Lower lobe of right lung (tissue), 2 donors: ENCODE results near the gene HLA-DMB. TPM values are rescaled to one million over a fixed set of nuclear protein-coding genes. Genes with fewer than 3 reads are reported as not detected.
A peak's percentile ranks its signal among the peaks of the same experiment; 100 is the strongest.

ENCODE experiments used
- ATAC-seq, 2 donors: fragments of 200-7000 bp; cut with Tn5 transposase; one replicate each; pipeline ENCODE4 v1.9.1; 2020 to 2022; ENCODE audit warnings: mild to moderate bottlenecking in 2 of 2, moderate library complexity in 2 of 2
- DNase-seq: peaks from one replicate; pipeline ENCODE4 v3.0.0-alpha.2; 2020
- H3K27ac ChIP-seq: fragments of 200-600 bp; one replicate; pipeline ENCODE4 v1.8.0; 2022
- H3K27me3 ChIP-seq: fragments of 200-600 bp; one replicate; pipeline ENCODE4 v1.8.0; 2022; ENCODE audit warnings: low read depth
- H3K36me3 ChIP-seq: fragments of 200-600 bp; one replicate; pipeline ENCODE4 v1.8.0; 2022; ENCODE audit warnings: mild to moderate bottlenecking
- H3K4me1 ChIP-seq: fragments of 200-600 bp; one replicate; pipeline ENCODE4 v1.8.0; 2022
- H3K4me3 ChIP-seq: fragments of 200-600 bp; one replicate; pipeline ENCODE4 v1.8.0; 2022; ENCODE audit warnings: mild to moderate bottlenecking
- H3K9me3 ChIP-seq: fragments of 200-600 bp; one replicate; pipeline ENCODE4 v1.8.0; 2022
- CTCF ChIP-seq: fragments of 200-600 bp; IDR thresholded peaks from one replicate; pipeline ENCODE4 v1.8.0; 2022; ENCODE audit warnings: antibody characterized with exemption, mild to moderate bottlenecking
- intact Hi-C: fragments of 100-400 bp; cut with DNase I; formaldehyde crosslinking; loops from one replicate; pipeline ENCODE4 v1.11.0; 2022
- total RNA-seq: library from RNA; stranded (reverse); fragmentation: NEBNext Ultra II Directional; extraction: Animal tissue kit (Norgen Biotek cat#: 25700); gene quantifications from one replicate; pipeline ENCODE4 v1.2.1, GENCODE V29; 2021
- donor health status: DM: no; HTN: yes; CAD: no; lungs with severe emphysema.

Gene HLA-DMB
- total RNA-seq, 1 donor from 2014 or later, result 208 TPM

- intact Hi-C loops, result no loop called here
- Histone ChIP-seq H3K4me1 (no peaks in the 10 kb centered on the region), H3K9me3 (no peaks in the 10 kb centered on the region), H3K27ac (no peak overlapping the region), H3K4me3 (no peak overlapping the region), H3K36me3 (no peaks in the 10 kb centered on the region), H3K27me3 (no peaks in the 10 kb centered on the region)
- TF ChIP-seq CTCF, result no peak
- DNase-seq (no peak), ATAC-seq (no peak)
Observed at GRCh38 chr6:32908897-32909296, 31.9 kb downstream of the HLA-DMB start.

GRCh38 chr6:32906539-32906938 is 34.3 kb downstream of the HLA-DMB start:
- intact Hi-C loops, result no loop called here
- Histone ChIP-seq H3K9me3 (no peaks in the 10 kb centered on the region), H3K27ac (no peak overlapping the region), H3K4me1 (no peaks in the 10 kb centered on the region), H3K36me3 (peaks cover 3% of the 10 kb centered on the region), H3K27me3 (no peaks in the 10 kb centered on the region), H3K4me3 (no peak overlapping the region)
- ATAC-seq (no peak), DNase-seq (no peak)
- TF ChIP-seq CTCF, result no peak

GRCh38 chr6:32905078-32905477 is 35.8 kb downstream of the HLA-DMB start:
- ATAC-seq, result peak in 1 of 2 donors; percentile 68
- Histone ChIP-seq H3K27me3 (no peaks in the 10 kb centered on the region), H3K4me3 (no peak overlapping the region), H3K4me1 (no peaks in the 10 kb centered on the region), H3K27ac (no peak overlapping the region), H3K36me3 (peaks cover 8% of the 10 kb centered on the region), H3K9me3 (no peaks in the 10 kb centered on the region)
- TF ChIP-seq CTCF, result no peak
- no peak for DNase-seq
- intact Hi-C loops, result no loop called here

- intact Hi-C loops, result no loop called here
Observed at GRCh38 chr6:32903952-32904351, 36.9 kb downstream of the HLA-DMB start.

DNA sequence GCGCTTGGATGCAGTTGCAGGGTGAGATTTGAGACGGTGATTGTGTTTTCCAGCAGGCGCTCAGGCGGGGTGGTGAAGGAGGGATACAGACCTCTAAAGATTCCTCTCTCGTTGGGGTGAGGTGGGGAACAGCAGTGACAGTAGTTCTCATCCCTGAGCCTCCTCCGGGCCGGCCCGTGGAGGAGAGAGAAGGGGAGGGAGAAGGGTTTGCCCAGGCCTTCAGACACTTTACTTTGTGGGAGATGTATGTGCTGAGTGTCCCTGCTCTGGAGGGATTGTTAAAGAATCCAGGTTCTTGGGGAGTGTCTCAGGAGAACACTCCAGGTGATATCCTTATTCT is 45.9 kb downstream of the HLA-DMB start:
- Histone ChIP-seq H3K36me3 (no peaks in the 10 kb centered on the region), H3K27ac (peak overlapping the region; percentile 94), H3K4me1 (peaks cover 22% of the 10 kb centered on the region), H3K4me3 (peak overlapping the region; percentile 87), H3K9me3 (no peaks in the 10 kb centered on the region), H3K27me3 (no peaks in the 10 kb centered on the region)
- intact Hi-C loops, result no loop called here
- ATAC-seq (peak; percentile 34 to 36), DNase-seq (no peak)
- no peak for TF ChIP-seq CTCF

More at GRCh38 chr6:32903952-32904351, 36.9 kb downstream of the HLA-DMB start:
- H3K4me1 ChIP-seq, result no peaks in the 10 kb centered on the region
- ATAC-seq (no peak), DNase-seq (no peak)
- H3K4me3 ChIP-seq, result no peak overlapping the region
- no peak for TF ChIP-seq CTCF
- H3K27ac ChIP-seq, result no peak overlapping the region
- no peaks in the 10 kb centered on the region for H3K9me3 ChIP-seq
- peaks cover 8% of the 10 kb centered on the region for H3K36me3 ChIP-seq
- H3K27me3 ChIP-seq, result no peaks in the 10 kb centered on the region
